ENCODE results near the gene MLIP. TPM values are rescaled to one million over a fixed set of nuclear protein-coding genes. Genes with fewer than 3 reads are reported as not detected.

The MLIP gene
- total and polyA plus RNA-seq, 2 of the 8 experiments (the other 6 are each of a cell fraction or from before 2014, with no cell fraction given): not detected

GRCh38 chr6:54234539-54234938, 123.3 kb downstream of the MLIP start:
- no peak overlapping the region for H3K4me3 ChIP-seq (ENCODE audit: extremely low read depth in 1 of 4, insufficient read depth in 2 of 4, low read depth in 3 of 4, low read length in 4 of 4)
- no peak overlapping the region for H3K4me2 ChIP-seq (ENCODE audit: insufficient read depth in 1 of 2, low read depth in 2 of 2, low read length in 2 of 2)
- no peaks in the 10 kb centered on the region for H3K79me2 ChIP-seq (ENCODE audit: control insufficient read depth in 1 of 2, insufficient read depth in 2 of 2, low read length in 2 of 2)
- no peaks in the 10 kb centered on the region for H3K4me1 ChIP-seq (replicated peaks in 1 of 4; ENCODE audit: control insufficient read depth in 3 of 4, insufficient read depth in 4 of 4, low read length in 3 of 4)
- no peak overlapping the region for H2AFZ ChIP-seq (ENCODE audit: low read length)
- CTCF ChIA-PET (ENCODE audit: partially characterized antibody): interaction anchor here (2.2 kb wide), 1 partner anchor 10 kb away, joined by 10 read pairs; no protein-coding TSS in a partner anchor
- FAIRE-seq: no peak
- POLR2A ChIA-PET (ENCODE audit: partially characterized antibody): no interaction called here
- no peak overlapping the region for H2BK15ac ChIP-seq (ENCODE audit: low read length)
- H3K27ac ChIP-seq (ENCODE audit: low read depth, low read length): no peak overlapping the region
- H4K8ac ChIP-seq (ENCODE audit: extremely low read depth, insufficient read depth, low read length): no peak overlapping the region
- no peak for DNase-seq (ENCODE audit: low read depth in 1 of 2, low spot score in 2 of 2)
- no peaks in the 10 kb centered on the region for H3K36me3 ChIP-seq (ENCODE audit: control insufficient read depth in 2 of 4, insufficient read depth in 4 of 4, low read length in 3 of 4)
- no peak overlapping the region for H3K18ac ChIP-seq (ENCODE audit: extremely low read depth, low read length)
- no peak overlapping the region for H2BK12ac ChIP-seq (ENCODE audit: low read depth, low read length)
- no peak overlapping the region for H4K91ac ChIP-seq (replicated peaks; ENCODE audit: insufficient read length, low read length)
- no peak overlapping the region for H2BK5ac ChIP-seq (ENCODE audit: low read depth, low read length)
- no peaks in the 10 kb centered on the region; the same call in 1 of the 2 replicates for H3K23me2 ChIP-seq (ENCODE audit: low read depth, low read length)
- no peak overlapping the region for H3K4ac ChIP-seq (replicated peaks; ENCODE audit: insufficient read length, low read depth, low read length)
- H3K14ac ChIP-seq (ENCODE audit: insufficient read length): no peak overlapping the region
- H3K9me3 ChIP-seq (ENCODE audit: insufficient read depth in 2 of 2, low read depth in 1 of 2, low read length in 1 of 2): no peaks in the 10 kb centered on the region
- H2BK120ac ChIP-seq (replicated peaks; ENCODE audit: low read depth, low read length): no peak overlapping the region
- H3K9ac ChIP-seq (replicated peaks in 1 of 4; ENCODE audit: extremely low read depth in 1 of 4, low read depth in 3 of 4, low read length in 3 of 4): no peak overlapping the region
- H4K5ac ChIP-seq (ENCODE audit: insufficient read length, low read depth, low read length): no peak overlapping the region
- H3K23ac ChIP-seq (ENCODE audit: insufficient read length): no peak overlapping the region
- no peak overlapping the region for H2BK20ac ChIP-seq (ENCODE audit: low read length)
- no peaks in the 10 kb centered on the region for H3K79me1 ChIP-seq (ENCODE audit: low read depth, low read length)
- H3K56ac ChIP-seq (replicated peaks; ENCODE audit: insufficient read length, low read depth, low read length): no peak overlapping the region
- H2AK5ac ChIP-seq (ENCODE audit: low read depth, low read length): no peak overlapping the region
- no peaks in the 10 kb centered on the region for H4K20me1 ChIP-seq (replicated peaks in 1 of 2; ENCODE audit: control insufficient read depth in 1 of 2, insufficient read depth in 2 of 2, low read length in 2 of 2)
- no peaks in the 10 kb centered on the region for H3K27me3 ChIP-seq (replicated peaks in 1 of 4; ENCODE audit: control insufficient read depth in 3 of 4, extremely low read depth in 1 of 4, insufficient read depth in 3 of 4, low read length in 3 of 4)
- 92% methylated on average over 2 of the region's 2 CpGs; no CpG with 5 or more reads in 1 of the 2 experiments for WGBS, 2 experiments (ENCODE audit: extremely low coverage in 1 of 2, insufficient coverage in 1 of 2, insufficient read length in 1 of 2, insufficient replicate concordance in 2 of 2, low coverage in 1 of 2, low lambda C conversion rate in 2 of 2, missing lambda C conversion rate in 1 of 2)
